ENCODE data around the gene F11R.
"Not testable (repeated sequence)": the region's sequence is repeated elsewhere in the genome, so short reads cannot be mapped to it uniquely, and the experiment has no call there.

F11R gene
- total RNA-seq: 14.1 to 29.4 (median 16.4) reads per million in 3 experiments

DNA sequence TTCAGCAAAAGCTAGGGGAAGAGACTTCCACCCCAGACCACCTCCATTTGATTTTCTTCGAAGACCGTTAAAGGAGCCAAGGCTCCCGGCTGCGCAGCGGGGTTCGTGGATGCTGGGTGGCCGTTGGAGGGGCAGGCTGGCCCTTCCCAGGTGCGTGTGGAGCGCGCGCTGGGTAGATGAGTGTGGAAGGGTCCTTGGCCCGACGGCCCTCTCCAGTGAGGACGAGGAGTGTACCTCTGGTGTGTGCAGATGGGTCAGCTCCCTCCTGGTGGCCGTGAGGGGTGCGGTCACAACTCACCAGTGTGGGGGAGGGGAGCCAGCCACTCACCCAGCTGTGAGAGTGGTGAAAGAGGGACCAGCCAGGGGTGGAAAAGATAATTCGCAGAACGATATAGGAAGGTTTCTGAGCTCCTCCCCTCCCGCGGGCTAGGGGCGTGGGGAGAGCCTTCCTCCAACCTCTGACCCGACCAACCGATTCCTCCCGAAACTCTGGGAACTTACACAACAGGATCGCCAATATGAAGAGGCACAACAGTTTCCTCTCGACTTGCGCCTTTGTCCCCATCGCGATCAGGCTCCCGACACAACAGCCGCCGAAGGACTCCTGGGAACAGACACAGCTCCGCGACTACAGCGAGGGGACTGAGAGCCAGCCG, at the start of gene F11R:
F11R (minus strand) TSS at position 644 of the 656 bp plus-strand sequence; CDS start at position 565, 79 bp downstream.
- DNase-seq: no peak

DNA sequence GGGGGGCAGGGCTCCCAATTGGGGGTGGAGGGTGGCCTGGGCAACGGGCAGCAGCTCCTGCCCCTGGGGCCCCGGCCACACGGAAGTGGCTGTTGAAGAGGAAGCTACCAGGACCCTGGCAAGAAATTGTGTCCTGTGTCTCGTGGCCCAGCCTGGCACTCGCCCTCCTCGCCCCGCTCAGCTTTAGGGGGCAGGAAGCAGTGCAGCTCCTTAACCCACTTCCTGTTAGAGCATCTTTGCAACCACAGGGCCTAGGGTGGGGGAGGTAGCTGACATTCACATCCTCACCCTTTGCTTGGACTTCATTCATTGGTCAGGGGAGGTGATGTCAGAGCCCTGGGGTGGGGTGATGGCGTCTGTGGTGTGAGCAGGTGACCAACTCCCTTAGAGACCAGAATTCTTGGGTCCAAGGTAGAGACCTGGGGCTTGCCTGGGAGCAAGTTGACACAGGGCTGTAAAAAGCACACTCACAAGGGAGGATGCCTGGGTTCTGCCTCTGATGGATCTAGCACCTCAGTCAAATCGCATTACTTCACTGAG, 48.8 kb upstream of the F11R start, which contains the start of gene ARHGAP30:
ARHGAP30 (minus strand) TSS at position 161 of the 540 bp plus-strand sequence. CDS start 267 bp downstream, outside the sequence.
- DNase-seq: peak; percentile 88

- peak; percentile 12 for DNase-seq
These were observed 48.3 kb upstream of the F11R start for GRCh38 chr1:161069241-161069640.

DNA sequence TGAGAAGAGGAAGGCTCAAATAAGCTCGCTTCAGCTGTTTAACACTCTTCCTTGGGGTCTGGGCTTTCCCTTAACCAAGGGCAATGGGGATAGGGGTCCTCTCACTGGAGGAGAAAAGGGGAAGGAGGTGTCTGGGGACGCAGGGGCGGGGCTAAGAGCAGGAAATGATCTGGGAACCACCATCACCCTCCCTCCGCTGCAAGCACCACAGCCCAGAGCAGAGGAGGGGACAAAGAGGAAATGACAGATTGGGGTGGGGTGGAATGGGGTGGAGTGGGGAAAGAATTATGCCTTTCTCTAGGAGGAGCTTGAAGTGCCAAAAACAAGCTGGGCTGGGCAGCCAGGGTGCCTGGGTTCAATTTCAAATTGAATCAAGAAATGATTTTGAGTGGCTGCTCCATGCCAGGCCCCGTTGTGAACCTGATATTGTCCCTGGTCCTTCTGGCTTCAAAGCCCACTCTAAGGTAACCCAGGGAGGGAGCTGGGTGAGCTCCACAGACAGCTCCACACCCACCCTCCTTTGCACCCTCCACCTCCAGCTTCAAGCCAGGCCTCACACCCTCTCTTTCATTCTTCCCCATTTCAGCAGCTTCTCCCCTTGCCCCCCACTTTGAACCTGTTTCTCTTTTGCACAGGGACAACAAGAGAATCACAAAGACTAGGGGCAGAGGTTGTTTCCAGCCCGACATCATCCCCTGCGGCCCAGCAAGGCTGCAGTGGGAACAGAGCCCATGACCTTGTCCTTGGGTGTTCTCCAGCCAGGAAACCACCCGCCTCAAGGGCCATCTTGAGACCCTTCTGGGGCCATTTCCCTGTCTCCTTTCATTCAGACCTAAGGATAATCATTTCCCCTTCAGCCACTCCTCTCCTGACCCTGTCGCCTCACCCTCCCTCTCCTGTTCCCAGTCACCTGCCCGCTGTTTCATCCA, 47.6 kb upstream of the F11R start:
- peak; percentile 84 for DNase-seq

DNA sequence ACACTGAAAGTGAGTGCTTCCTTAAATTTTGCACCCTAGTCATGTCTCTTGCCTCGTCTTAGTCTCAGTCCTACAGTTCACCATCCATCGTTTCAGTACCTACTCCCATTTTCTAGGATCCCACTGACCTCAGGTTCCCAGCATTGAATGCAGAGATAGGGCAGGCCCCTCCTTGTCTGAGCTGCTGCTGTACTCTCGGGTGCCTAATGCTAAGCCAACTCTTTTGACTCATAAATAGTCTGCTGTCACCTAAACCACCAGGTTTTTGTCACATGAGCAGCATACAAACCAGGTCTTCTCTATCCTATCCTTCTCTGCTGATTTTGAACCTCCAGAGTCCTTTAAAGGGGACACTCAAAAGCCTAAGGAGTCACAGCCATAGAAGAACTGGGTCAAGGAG, 45.7 kb upstream of the F11R start:
- no peak for DNase-seq

GRCh38 chr1:161065681-161066080, 44.7 kb upstream of the F11R start:
- not testable (repeated sequence) for DNase-seq

- DNase-seq: not testable (repeated sequence)
These were observed 43.0 kb upstream of the F11R start for GRCh38 chr1:161063936-161064335.

- no peak for DNase-seq
These were observed 40.5 kb upstream of the F11R start for GRCh38 chr1:161061419-161061818.

DNA sequence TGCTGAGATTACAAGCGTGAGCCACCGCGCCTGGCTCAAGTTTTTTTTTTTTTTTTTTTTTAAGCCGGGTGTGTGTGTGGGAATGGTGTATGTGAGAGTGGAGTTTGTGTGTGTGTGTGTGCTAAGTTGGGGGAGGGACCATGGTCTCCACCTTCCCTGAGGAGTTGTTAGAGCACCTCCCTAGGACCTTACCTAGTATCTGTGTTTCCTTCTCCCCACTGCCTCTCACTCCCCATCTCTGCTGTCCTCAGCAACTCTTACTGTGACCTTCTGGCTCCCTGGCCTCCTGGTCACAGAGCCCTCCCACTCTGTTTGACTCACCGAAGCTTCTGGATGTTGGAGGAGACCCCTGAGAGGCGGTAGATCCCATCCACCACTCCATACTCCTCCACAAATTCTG, 38.3 kb upstream of the F11R start:
- DNase-seq: no peak

GRCh38 chr1:161054805-161055204, 33.9 kb upstream of the F11R start:
- DNase-seq: no peak

GRCh38 chr1:161054232-161054631, 33.3 kb upstream of the F11R start:
- DNase-seq: no peak

- no peak for DNase-seq
These were observed 31.9 kb upstream of the F11R start for GRCh38 chr1:161052899-161053298.

- DNase-seq: no peak
These were observed 30.3 kb upstream of the F11R start for GRCh38 chr1:161051219-161051618.

- no peak for DNase-seq
These were observed 28.2 kb upstream of the F11R start for GRCh38 chr1:161048949-161049722.

DNA sequence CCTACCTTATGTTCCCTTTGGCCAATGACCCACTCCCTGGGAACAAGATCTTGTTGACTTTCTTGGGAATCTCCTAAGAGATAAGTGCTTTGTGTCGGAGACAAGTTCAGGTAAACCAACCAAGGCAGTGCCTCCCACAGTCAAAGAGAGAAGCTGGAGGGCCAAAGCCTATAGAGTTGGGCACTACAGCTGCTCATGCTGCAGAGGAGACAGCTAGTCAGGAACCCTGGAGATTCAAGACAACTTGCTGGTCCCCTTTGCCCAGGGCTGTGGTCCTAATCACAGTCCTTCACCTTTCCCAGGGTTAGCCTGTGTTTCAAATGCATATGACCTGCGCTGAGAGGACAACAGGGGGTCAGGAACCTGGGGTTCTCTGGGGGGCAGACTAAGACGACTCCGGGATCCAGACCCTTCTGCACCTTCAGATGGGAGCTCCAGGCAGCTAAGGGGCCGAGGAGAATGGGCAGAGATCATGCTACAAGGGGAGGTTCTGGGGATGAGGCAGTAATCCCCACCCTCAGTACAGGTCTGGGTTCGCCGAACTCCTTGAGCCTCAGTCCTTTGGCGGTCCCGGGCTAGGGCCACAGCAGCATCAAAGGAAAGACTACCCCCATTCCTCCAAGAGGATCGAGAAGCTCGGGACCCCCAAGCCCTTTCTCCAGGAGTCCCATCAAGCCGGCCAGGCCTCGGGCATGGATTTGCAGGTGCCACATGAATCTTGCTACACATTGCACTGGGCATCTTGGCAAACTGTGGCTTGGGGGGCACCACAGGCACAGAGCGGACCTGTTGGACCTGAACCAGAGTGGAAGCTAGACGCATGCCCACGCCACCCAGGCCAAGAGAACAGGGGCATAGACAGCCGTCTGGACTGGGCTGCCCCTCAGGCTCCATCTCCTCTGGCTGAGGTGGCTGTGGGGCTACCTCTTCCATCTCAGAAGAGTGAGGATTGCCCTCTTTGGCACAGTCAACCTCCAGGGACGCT, 26.8 kb upstream of the F11R start:
- DNase-seq: no peak

- DNase-seq: no peak
These were observed 25.8 kb upstream of the F11R start for GRCh38 chr1:161046605-161047228.

- DNase-seq: peak; percentile 95
These were observed 25.0 kb upstream of the F11R start, which contains the start of gene USF1 for GRCh38 chr1:161045736-161046604. USF1 (minus strand) TSS chr1:161045977; CDS start chr1:161043275, 2,702 bp downstream.

DNA sequence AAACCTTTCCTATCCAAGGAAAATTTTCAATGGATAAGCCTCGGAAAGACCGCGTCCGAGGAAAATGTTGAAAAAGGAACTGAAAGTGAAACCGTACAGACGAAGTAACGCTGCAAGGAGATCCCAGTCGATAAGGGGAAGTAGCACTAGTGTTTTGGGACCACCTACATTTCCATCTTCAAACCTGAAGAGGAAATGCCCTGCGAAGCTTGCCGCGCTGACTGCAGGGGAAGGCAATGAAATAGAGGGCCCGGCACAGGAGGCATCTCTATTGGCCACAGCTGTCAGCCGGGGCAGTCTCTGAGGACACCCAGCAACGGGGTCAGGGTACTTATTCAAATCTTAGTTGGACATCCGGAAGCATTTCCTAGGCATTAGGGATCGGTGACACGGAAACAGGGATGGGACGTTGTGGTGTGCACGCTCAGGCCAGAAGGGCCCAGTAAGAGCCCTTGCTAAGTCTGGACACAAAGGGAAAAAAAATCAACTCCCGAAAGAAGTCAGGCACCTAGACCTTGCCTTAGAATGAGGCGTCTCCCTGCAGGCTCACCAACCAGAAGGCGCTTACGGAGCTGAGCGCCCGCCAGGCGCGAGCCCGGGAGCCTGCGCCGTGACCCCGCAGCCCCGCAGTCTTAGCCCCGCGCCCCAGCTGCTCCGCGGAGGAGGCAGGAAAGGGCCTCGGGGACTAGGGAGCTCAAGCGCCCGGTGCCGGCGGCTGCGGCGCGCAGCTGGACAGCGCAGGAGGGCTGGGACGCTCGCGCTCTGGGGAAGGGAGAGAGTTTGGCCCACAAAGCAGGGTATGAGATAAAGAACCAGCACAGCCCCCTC, 24.2 kb upstream of the F11R start:
- DNase-seq: peak; percentile 63

- DNase-seq: peak; percentile 51
These were observed 23.6 kb upstream of the F11R start for GRCh38 chr1:161044535-161044907.

Measured in central memory CD4-positive, alpha-beta T cell (primary cell).